Subcutaneous adipose tissue (tissue), 4 donors: Measurements from ENCODE around the gene SNTB2. TPM values are rescaled to one million over a fixed set of nuclear protein-coding genes. Genes with fewer than 3 reads are reported as not detected.

Experiments
- total RNA-seq, 4 donors: library from RNA; depleted of rRNA; stranded (reverse); fragments of >200 nt; gene quantifications; one replicate each; pipeline ENCODE4 v1.1.0, GENCODE V29; 2016
- TF ChIP-seq, protein P1 (sequence below): fragments of 450-650 bp; IDR thresholded peaks from one replicate; pipeline ENCODE4 v1.5.1; 2016; ENCODE audit warnings: low read depth, mild to moderate bottlenecking, control low read depth, antibody characterized with exemption, moderate library complexity

Gene SNTB2
- total RNA-seq, 4 donors from 2014 or later, result 29.6 to 64.2 (median 47.1) TPM

DNA sequence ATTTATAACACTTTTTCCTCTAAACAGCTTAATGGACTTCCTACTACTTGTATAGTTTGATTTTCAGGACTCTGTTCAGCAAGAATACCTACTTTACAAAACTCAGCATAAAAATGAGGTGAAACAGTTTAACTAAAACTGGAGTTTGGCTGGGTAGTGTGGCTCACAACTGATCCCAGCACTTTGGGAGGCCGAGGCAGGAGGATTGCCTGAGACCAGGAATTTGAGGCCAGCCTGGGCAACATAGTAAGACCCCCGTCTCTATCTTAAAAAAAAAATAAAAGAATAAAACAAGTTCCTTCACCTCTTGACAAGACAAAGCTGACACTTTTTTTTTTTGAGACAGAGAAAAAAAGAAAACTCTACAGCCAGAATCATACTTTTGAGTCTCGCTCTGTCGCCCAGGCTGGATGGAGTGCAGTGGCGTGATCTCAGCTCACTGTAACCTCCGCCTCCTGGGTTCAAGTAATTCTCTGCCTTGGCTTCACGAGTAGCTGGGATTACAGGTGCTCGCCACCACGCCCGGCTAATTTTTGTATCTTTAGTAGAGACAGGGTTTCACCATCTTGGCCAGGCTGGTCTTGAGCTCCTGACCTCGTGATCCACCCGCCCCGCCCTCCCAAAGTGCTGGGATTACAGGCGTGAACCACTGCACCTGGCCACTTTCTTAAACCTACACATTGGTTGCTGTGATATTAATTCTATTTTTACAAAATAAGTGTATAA is 140.8 kb downstream of the SNTB2 start:
- TF ChIP-seq, protein P1, sequence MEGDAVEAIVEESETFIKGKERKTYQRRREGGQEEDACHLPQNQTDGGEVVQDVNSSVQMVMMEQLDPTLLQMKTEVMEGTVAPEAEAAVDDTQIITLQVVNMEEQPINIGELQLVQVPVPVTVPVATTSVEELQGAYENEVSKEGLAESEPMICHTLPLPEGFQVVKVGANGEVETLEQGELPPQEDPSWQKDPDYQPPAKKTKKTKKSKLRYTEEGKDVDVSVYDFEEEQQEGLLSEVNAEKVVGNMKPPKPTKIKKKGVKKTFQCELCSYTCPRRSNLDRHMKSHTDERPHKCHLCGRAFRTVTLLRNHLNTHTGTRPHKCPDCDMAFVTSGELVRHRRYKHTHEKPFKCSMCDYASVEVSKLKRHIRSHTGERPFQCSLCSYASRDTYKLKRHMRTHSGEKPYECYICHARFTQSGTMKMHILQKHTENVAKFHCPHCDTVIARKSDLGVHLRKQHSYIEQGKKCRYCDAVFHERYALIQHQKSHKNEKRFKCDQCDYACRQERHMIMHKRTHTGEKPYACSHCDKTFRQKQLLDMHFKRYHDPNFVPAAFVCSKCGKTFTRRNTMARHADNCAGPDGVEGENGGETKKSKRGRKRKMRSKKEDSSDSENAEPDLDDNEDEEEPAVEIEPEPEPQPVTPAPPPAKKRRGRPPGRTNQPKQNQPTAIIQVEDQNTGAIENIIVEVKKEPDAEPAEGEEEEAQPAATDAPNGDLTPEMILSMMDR, result no peak

DNA sequence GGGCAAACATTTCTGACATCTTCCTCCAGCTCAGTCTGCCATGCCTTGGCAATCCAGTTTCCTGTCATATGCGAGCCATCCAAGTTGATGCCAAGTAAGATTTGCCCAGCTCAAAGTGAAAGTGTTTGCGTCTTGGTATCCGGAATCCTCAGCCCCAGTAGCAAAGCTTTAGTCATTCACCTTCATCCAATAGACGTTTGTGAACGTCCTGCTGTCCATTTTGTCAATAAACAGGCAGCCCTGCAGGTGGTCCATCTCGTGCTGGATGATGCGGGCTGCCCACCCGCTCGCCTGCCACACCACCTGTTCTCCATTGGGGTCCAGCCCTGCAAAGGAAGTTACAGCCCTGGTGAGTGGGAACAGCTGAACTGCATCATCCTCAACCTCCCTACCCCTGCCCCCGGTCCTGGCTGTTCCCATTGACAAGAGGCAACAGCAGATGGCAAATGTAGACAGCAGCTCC is 141.9 kb downstream of the SNTB2 start:
- TF ChIP-seq, protein P1, result no peak

DNA sequence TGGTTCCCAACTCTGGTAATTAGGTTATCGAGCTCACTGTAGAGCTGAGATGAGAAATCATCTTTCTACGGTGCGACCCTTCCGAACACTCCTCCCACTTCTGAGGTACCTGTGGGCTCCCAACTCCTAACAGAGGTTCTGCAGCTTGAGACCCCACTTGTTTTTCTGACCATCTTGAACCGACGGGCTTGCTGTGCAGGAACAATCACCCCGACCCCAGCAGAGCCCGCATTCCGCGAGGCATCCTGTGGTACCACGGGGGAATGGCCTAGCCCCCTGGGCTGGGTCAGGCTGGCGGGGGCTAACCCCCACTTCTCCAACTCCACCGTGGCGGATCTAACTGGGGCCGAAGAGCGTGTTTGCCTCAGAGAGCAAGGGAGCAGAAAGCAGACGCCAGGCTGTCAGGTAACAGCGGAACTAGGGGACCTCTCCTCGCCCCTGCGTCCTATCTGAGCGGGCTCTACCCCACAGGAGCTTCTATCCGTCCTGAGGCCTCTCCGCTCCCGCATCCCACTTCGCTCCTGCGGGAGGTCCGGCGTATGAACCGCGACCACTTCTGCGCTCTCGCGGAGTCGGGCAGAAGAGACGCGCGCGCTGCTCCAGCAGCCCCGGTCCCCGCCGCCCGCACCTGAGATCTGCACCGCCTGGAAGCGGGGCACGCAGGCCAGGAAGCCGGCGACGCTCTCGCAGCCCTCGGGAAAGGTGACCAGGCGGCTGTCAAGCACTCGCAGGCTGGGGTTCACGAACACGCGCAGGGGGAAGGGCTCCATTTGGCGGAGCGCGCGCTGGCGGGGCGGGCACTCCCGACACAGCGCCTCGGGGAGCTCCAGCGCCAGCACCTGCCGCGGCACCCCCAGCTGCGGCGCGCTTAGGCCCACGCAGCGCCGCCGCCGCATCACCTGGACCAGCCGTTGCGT is 142.7 kb downstream of the SNTB2 start:
- TF ChIP-seq, protein P1, result no peak

- TF ChIP-seq, protein P1, result no peak
Observed at GRCh38 chr16:69330286-69331109, 143.5 kb downstream of the SNTB2 start, which contains the start of gene PDF. Gene PDF (minus strand): TSS chr16:69330588. CDS start chr16:69330570, 18 bp downstream.

DNA sequence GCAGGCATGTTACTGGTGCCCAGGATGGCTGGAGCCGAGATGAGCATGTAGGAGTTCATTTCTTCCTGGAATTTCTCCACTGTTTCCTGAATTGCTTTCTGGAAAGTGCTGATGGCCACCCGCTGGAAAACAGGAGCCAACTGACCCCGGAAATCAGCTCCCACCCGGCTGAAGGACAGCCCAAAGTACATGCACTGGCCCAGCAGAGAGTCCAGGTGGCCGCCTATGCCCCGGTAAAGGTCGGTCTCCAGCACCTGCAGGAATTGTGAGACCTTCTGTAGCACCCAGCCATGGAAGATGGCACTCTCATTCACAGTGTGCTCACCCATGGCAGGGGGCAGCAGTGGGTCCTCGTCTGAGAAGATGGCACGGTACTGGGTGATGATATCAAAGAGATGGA is 147.7 kb downstream of the SNTB2 start:
- TF ChIP-seq, protein P1, result no peak

- TF ChIP-seq, protein P1, result no peak
Observed at GRCh38 chr16:69338557-69339288, 151.8 kb downstream of the SNTB2 start.
